NT2/D1 (cell line): ENCODE measurements around the gene ING4.

Experiments used
- DNase-seq: peaks from one replicate; pipeline ENCODE4 v3.0.0-alpha.2; 2011; ENCODE audit warnings: low read depth, low spot score
- H3K27me3 ChIP-seq: 2 replicates; pipeline ENCODE4 v1.6.0; 2011; ENCODE audit warnings: mild to moderate bottlenecking; ENCODE audit not compliant: insufficient read length, insufficient read depth
- H3K36me3 ChIP-seq: 2 replicates; pipeline ENCODE4 v1.6.1; 2011; ENCODE audit warnings: mild to moderate bottlenecking, low read length, mixed read lengths; ENCODE audit not compliant: insufficient read depth, insufficient read length
- H3K4me1 ChIP-seq: 2 replicates; pipeline ENCODE4 v1.5.1; 2011; ENCODE audit not compliant: insufficient read depth, insufficient read length
- H3K4me3 ChIP-seq: 2 replicates; pipeline ENCODE4 v1.5.1; 2011; ENCODE audit warnings: low read depth; ENCODE audit not compliant: insufficient read length
- H3K9ac ChIP-seq: 2 replicates; pipeline ENCODE4 v1.6.0; 2011; ENCODE audit warnings: low read depth; ENCODE audit not compliant: insufficient read length
- H3K9me3 ChIP-seq: 2 replicates; pipeline ENCODE4 v1.5.1; 2011; ENCODE audit warnings: mild to moderate bottlenecking, low read length; ENCODE audit not compliant: insufficient read depth
- SUZ12 ChIP-seq: IDR thresholded peaks from 2 replicates; pipeline ENCODE4 v1.6.1; 2011; ENCODE audit not compliant: insufficient read length, insufficient read depth; ENCODE audit errors: extremely low read depth
- YY1 ChIP-seq: IDR thresholded peaks from 2 replicates; pipeline ENCODE4 v1.6.1; 2011; ENCODE audit not compliant: insufficient read length, insufficient read depth
- ZNF274 ChIP-seq: IDR thresholded peaks from 2 replicates; pipeline ENCODE4 v1.6.1; 2011; ENCODE audit warnings: mild to moderate bottlenecking, low read depth, low read length

ING4 gene

GRCh38 chr12:6653987-6654386, 8.9 kb downstream of the ING4 start:
- DNase-seq = no peak
- H3K27me3 ChIP-seq = no peaks in the 10 kb centered on the region
- H3K4me1 ChIP-seq = no peaks in the 10 kb centered on the region
- no peaks in the 10 kb centered on the region for H3K9me3 ChIP-seq
- no peak overlapping the region for H3K4me3 ChIP-seq
- H3K9ac ChIP-seq = no peak overlapping the region
- H3K36me3 ChIP-seq = peaks cover 80% of the 10 kb centered on the region
- TF ChIP-seq ZNF274 (no peak), SUZ12 (no peak), YY1 (no peak)

GRCh38 chr12:6653342-6653741, 9.6 kb downstream of the ING4 start:
- DNase-seq = no peak
- TF ChIP-seq ZNF274 (no peak), YY1 (no peak), SUZ12 (no peak)
- H3K9me3 ChIP-seq = no peaks in the 10 kb centered on the region
- H3K27me3 ChIP-seq = no peaks in the 10 kb centered on the region
- H3K4me3 ChIP-seq = no peak overlapping the region
- no peaks in the 10 kb centered on the region for H3K4me1 ChIP-seq
- H3K9ac ChIP-seq = no peak overlapping the region
- H3K36me3 ChIP-seq = peaks cover 78% of the 10 kb centered on the region

- Histone ChIP-seq H3K9me3 (no peaks in the 10 kb centered on the region), H3K4me1 (no peaks in the 10 kb centered on the region), H3K36me3 (peaks cover 79% of the 10 kb centered on the region), H3K4me3 (no peak overlapping the region), H3K9ac (no peak overlapping the region), H3K27me3 (no peaks in the 10 kb centered on the region)
- DNase-seq = no peak
- no peak for TF ChIP-seq ZNF274
- no peak for TF ChIP-seq SUZ12
- TF ChIP-seq YY1 = no peak
Observed at GRCh38 chr12:6652391-6652790, 10.5 kb downstream of the ING4 start.

- Histone ChIP-seq H3K9me3 (no peaks in the 10 kb centered on the region), H3K27me3 (peaks cover 7% of the 10 kb centered on the region), H3K9ac (no peak overlapping the region), H3K4me1 (peaks cover 6% of the 10 kb centered on the region), H3K36me3 (peaks cover 71% of the 10 kb centered on the region), H3K4me3 (no peak overlapping the region)
- DNase-seq = no peak
- TF ChIP-seq ZNF274 = no peak
- no peak for TF ChIP-seq YY1
- no peak for TF ChIP-seq SUZ12
Observed at GRCh38 chr12:6650832-6651231, 12.1 kb downstream of the ING4 start.

GRCh38 chr12:6647083-6647604, 15.8 kb downstream of the ING4 start, which contains the start of gene ACRBP:
Gene ACRBP (minus strand): TSS chr12:6647432. CDS start chr12:6647366, 66 bp downstream.
- Histone ChIP-seq H3K27me3 (peaks cover 7% of the 10 kb centered on the region), H3K9me3 (peaks cover 31% of the 10 kb centered on the region), H3K4me3 (peak within 1 kb of the TSS; percentile 56), H3K9ac (peak within 1 kb of the TSS; percentile 82), H3K36me3 (peaks cover 36% of the 10 kb centered on the region), H3K4me1 (peaks cover 6% of the 10 kb centered on the region)
- peak; percentile 84 for DNase-seq
- TF ChIP-seq ZNF274 (no peak), SUZ12 (no peak), YY1 (no peak)

GRCh38 chr12:6646276-6647082, 16.4 kb downstream of the ING4 start:
- H3K4me1 ChIP-seq = peaks cover 6% of the 10 kb centered on the region
- H3K9me3 ChIP-seq = peaks cover 31% of the 10 kb centered on the region
- no peak for TF ChIP-seq ZNF274
- no peak for TF ChIP-seq SUZ12
- no peak for TF ChIP-seq YY1
- peak overlapping the region; percentile 82 for H3K9ac ChIP-seq
- no peak for DNase-seq
- peak overlapping the region; percentile 56 for H3K4me3 ChIP-seq
- H3K36me3 ChIP-seq = peaks cover 30% of the 10 kb centered on the region
- H3K27me3 ChIP-seq = peaks cover 7% of the 10 kb centered on the region

- H3K4me1 ChIP-seq = peaks cover 6% of the 10 kb centered on the region
- TF ChIP-seq ZNF274 = no peak
- no peak for TF ChIP-seq SUZ12
- TF ChIP-seq YY1 = no peak
- H3K4me3 ChIP-seq = no peak overlapping the region
- H3K9me3 ChIP-seq = peaks cover 31% of the 10 kb centered on the region
- peaks cover 15% of the 10 kb centered on the region for H3K36me3 ChIP-seq
- no peak for DNase-seq
- peaks cover 7% of the 10 kb centered on the region for H3K27me3 ChIP-seq
- no peak overlapping the region for H3K9ac ChIP-seq
Observed at GRCh38 chr12:6644903-6645302, 18.0 kb downstream of the ING4 start.
